HUES6 (cell line): ENCODE measurements around the gene KSR2.

ENCODE experiments used
- H3K27ac ChIP-seq: 2 replicates; pipeline ENCODE4 v1.7.0; 2013; ENCODE audit warnings: low read depth, mild to moderate bottlenecking, low read length, inconsistent platforms
- H3K27me3 ChIP-seq: 2 replicates; pipeline ENCODE4 v1.6.1; 2013; ENCODE audit warnings: low read length; ENCODE audit not compliant: control insufficient read depth, insufficient read depth
- H3K36me3 ChIP-seq: 2 replicates; pipeline ENCODE4 v1.6.1; 2013; ENCODE audit warnings: low read length; ENCODE audit not compliant: control insufficient read depth, insufficient read depth
- H3K4me1 ChIP-seq: 2 replicates; pipeline ENCODE4 v1.6.1; 2013; ENCODE audit warnings: low read length; ENCODE audit not compliant: control insufficient read depth, insufficient read depth
- H3K4me3 ChIP-seq: 2 replicates; pipeline ENCODE4 v1.5.1; 2013; ENCODE audit warnings: low read depth, low read length
- H3K9ac ChIP-seq: one replicate; pipeline ENCODE4 v1.6.1; 2013; ENCODE audit warnings: mild to moderate bottlenecking, low read length
- H3K9me3 ChIP-seq: 2 replicates; pipeline ENCODE4 v1.6.1; 2013; ENCODE audit warnings: low read depth, low read length; ENCODE audit not compliant: control insufficient read depth, insufficient read depth

KSR2 gene

DNA sequence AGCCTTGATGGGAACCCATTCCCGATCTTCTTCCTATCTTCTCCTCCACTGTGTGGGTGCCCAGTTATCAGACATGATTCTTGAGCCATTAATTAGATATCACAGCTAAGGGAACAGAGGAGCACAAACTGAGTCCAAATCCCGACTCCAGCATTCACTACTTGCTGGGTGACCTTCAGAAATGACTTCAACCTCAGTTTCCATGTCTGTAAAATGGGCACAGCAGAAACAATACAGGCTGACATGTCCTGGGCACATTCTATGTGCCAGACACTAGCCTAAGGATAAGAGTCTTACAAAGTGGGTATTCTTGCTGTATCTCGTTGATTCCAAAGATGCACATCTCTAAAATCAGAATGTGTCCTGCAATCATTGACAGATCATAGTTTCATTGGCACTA, 478.7 kb downstream of the KSR2 start:
- Histone ChIP-seq H3K4me3 (no peak overlapping the region), H3K27ac (no peak overlapping the region), H3K9me3 (no peaks in the 10 kb centered on the region), H3K4me1 (peaks cover 1% of the 10 kb centered on the region), H3K27me3 (no peaks in the 10 kb centered on the region), H3K9ac (no peak overlapping the region), H3K36me3 (no peaks in the 10 kb centered on the region)

- H3K4me3 ChIP-seq = no peak overlapping the region
- H3K9ac ChIP-seq = no peak overlapping the region
- no peaks in the 10 kb centered on the region for H3K27me3 ChIP-seq
- no peaks in the 10 kb centered on the region for H3K4me1 ChIP-seq
- no peaks in the 10 kb centered on the region for H3K9me3 ChIP-seq
- H3K36me3 ChIP-seq = no peaks in the 10 kb centered on the region
- no peak overlapping the region for H3K27ac ChIP-seq
Observed at GRCh38 chr12:117489671-117490070, 479.1 kb downstream of the KSR2 start.

GRCh38 chr12:117486840-117487659, 481.7 kb downstream of the KSR2 start:
- Histone ChIP-seq H3K27ac (no peak overlapping the region), H3K4me1 (no peaks in the 10 kb centered on the region), H3K4me3 (no peak overlapping the region), H3K27me3 (no peaks in the 10 kb centered on the region), H3K9ac (no peak overlapping the region), H3K9me3 (no peaks in the 10 kb centered on the region), H3K36me3 (no peaks in the 10 kb centered on the region)

GRCh38 chr12:117485984-117486839, 482.6 kb downstream of the KSR2 start:
- H3K36me3 ChIP-seq = no peaks in the 10 kb centered on the region
- H3K4me3 ChIP-seq = no peak overlapping the region
- no peaks in the 10 kb centered on the region for H3K4me1 ChIP-seq
- H3K9ac ChIP-seq = no peak overlapping the region
- H3K27me3 ChIP-seq = no peaks in the 10 kb centered on the region
- H3K9me3 ChIP-seq = no peaks in the 10 kb centered on the region
- no peak overlapping the region for H3K27ac ChIP-seq

DNA sequence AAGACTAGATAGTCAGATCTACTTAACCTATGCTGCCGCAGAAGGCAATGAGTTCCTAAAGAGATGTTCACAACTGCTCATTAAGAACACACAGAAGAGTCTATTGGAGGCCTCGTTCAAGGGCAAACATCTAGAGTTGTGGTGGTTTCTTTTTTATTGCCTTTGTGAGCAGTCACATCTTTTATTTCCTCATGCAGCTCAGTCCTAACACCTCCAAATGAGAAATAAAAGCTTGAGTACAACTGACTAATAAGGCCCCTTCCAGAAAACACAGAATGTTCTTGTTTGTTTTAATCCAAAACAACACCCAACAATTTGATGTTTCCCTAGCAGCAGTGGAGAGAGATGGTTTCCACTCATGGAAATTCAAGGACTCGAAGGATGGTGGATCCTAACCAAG, 483.9 kb downstream of the KSR2 start:
- Histone ChIP-seq H3K27ac (no peak overlapping the region), H3K9ac (no peak overlapping the region), H3K27me3 (no peaks in the 10 kb centered on the region), H3K9me3 (no peaks in the 10 kb centered on the region), H3K4me1 (no peaks in the 10 kb centered on the region), H3K4me3 (no peak overlapping the region), H3K36me3 (no peaks in the 10 kb centered on the region)

- H3K36me3 ChIP-seq = no peaks in the 10 kb centered on the region
- H3K4me1 ChIP-seq = no peaks in the 10 kb centered on the region
- H3K9me3 ChIP-seq = no peaks in the 10 kb centered on the region
- H3K9ac ChIP-seq = no peak overlapping the region
- no peak overlapping the region for H3K4me3 ChIP-seq
- no peaks in the 10 kb centered on the region for H3K27me3 ChIP-seq
- H3K27ac ChIP-seq = no peak overlapping the region
Observed at GRCh38 chr12:117483501-117483900, 485.3 kb downstream of the KSR2 start.

DNA sequence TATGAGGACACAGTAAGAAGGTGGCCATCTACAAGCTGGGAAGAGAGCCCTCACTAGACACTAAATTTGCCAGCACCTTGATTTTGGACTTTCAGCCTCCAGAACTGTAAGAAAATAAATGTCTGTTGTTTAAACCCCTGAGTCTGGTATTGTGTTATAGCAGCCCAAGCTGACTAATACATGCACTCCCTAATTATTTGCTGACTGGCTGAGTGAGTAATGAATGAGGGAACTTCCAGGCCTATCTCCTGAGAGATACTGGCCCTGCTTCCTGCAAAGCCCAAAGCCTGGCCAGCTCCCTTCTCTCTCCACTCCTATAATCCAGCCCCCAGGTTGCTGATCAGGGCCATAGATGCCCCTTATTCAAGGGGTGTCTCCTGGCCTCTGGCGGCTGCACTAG, 487.3 kb downstream of the KSR2 start:
- no peaks in the 10 kb centered on the region for H3K9me3 ChIP-seq

DNA sequence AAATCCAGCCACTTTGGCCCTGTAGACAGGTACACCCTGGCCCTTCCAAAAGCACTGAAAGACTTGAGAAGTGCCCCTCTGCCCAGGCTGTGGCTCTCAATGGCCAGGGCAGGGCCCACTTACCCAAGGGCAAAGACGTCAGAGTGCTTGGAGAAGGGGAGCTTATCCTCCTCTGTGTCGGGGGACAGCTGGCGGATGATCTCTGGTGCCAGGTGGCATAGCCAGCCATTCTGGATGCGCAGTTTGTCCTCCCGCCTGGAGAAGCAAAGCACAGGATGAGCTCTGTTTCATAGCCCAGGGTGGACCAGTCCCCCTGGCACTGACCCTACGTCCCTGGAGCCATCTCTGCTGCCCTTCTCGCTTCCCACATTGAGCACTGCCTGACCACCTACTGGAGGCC, 492.4 kb downstream of the KSR2 start:
- H3K27ac ChIP-seq = no peak overlapping the region
- no peak overlapping the region for H3K9ac ChIP-seq
- H3K27me3 ChIP-seq = no peaks in the 10 kb centered on the region
- H3K9me3 ChIP-seq = no peaks in the 10 kb centered on the region
- no peaks in the 10 kb centered on the region for H3K36me3 ChIP-seq
- H3K4me1 ChIP-seq = 0 out of 2 replicates have a peak, but pooled peaks cover 2% of the 10 kb centered on the region
- H3K4me3 ChIP-seq = no peak overlapping the region

More for the DNA sequence above, 487.3 kb downstream of the KSR2 start:
- Histone ChIP-seq H3K27ac (no peak overlapping the region), H3K4me3 (no peak overlapping the region), H3K4me1 (no peaks in the 10 kb centered on the region), H3K36me3 (no peaks in the 10 kb centered on the region), H3K9ac (no peak overlapping the region), H3K27me3 (no peaks in the 10 kb centered on the region)

GRCh38 chr12:117473856-117474255, 494.9 kb downstream of the KSR2 start:
- Histone ChIP-seq H3K36me3 (no peaks in the 10 kb centered on the region), H3K9ac (no peak overlapping the region), H3K4me1 (0 out of 2 replicates have a peak, but pooled peaks cover 2% of the 10 kb centered on the region), H3K4me3 (no peak overlapping the region), H3K27ac (no peak overlapping the region), H3K9me3 (peaks cover 8% of the 10 kb centered on the region; the same call in 1 of the 2 replicates), H3K27me3 (no peaks in the 10 kb centered on the region)

DNA sequence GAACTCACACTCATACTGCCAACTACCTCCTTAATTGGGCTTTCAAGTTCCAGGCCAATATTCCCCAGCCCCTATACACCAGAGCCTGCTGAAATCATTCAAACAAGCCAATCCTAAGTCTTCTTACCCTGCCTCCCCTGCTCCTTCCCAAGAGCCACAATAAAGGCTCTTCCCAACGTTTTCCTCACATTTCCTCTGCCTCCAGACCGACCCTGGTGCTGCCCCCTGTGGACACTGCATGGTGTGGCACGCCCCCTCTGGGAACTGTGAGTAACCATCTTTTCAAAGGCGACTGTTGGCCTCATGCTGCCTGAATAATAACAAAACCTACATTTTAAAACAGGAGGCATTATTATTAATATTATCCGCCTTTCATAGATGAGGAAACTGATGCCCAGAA, 495.8 kb downstream of the KSR2 start:
- Histone ChIP-seq H3K9ac (no peak overlapping the region), H3K4me3 (no peak overlapping the region), H3K9me3 (peaks cover 8% of the 10 kb centered on the region; the same call in 1 of the 2 replicates), H3K36me3 (no peaks in the 10 kb centered on the region), H3K4me1 (0 out of 2 replicates have a peak, but pooled peaks cover 2% of the 10 kb centered on the region), H3K27me3 (no peaks in the 10 kb centered on the region), H3K27ac (no peak overlapping the region)

- H3K9ac ChIP-seq = no peak overlapping the region
- no peaks in the 10 kb centered on the region for H3K36me3 ChIP-seq
- 0 out of 2 replicates have a peak, but pooled peaks cover 2% of the 10 kb centered on the region for H3K4me1 ChIP-seq
- peaks cover 8% of the 10 kb centered on the region; the same call in 1 of the 2 replicates for H3K9me3 ChIP-seq
- no peaks in the 10 kb centered on the region for H3K27me3 ChIP-seq
- H3K4me3 ChIP-seq = no peak overlapping the region
- H3K27ac ChIP-seq = no peak overlapping the region
Observed at GRCh38 chr12:117470804-117471203, 498.0 kb downstream of the KSR2 start.
